ENCODE measurements around the gene RTN1.

Gene RTN1

GRCh38 chr14:59803052-59803540, 67.5 kb downstream of the RTN1 start:
- DNase-seq (ENCODE audit: low read depth), result no peak

- no peak for DNase-seq (ENCODE audit: low read depth)
These were observed 82.4 kb downstream of the RTN1 start for GRCh38 chr14:59788176-59788575.

- DNase-seq (ENCODE audit: low read depth), result no peak
These were observed 83.4 kb downstream of the RTN1 start for GRCh38 chr14:59787045-59787674.

DNA sequence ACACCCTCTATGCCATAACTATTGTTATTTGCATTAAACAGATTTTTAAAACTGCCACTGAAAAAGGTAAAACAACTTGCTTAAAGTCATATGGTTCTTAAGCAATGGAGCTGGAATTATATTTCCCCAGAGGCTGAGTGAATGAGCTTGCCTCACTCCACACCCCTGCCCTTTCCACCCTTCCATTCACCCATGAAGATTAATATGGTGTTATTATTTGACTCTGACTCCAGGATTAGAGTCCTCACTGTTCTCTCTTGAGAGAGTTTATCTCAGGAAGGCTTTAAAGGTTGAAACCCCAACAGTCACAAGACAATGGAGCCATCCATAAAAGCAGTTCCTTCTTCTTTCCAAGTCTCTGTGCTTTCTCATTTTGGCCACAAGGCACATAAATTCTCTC, 84.9 kb downstream of the RTN1 start:
- no peak for DNase-seq (ENCODE audit: low read depth)

DNA sequence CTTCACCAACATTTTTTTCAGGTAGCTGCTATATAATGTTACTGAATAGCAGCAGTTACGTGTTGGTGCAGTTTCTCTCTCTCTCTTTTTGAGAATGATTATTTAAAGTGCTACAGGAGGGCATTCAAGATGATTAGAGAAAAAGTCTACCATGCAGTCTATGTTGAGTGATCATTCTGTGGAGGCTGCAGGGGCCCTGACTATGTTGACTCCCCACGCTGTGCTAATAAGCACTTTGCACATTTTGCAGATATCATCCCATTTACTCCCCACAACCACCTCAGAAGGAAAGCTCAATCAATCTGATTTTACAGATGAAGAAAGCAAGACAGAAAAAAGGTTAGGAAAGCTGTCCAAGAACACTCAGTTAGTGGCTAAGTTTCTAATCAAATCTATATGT, 87.8 kb downstream of the RTN1 start:
- DNase-seq (ENCODE audit: low read depth), result no peak

- no peak for DNase-seq (ENCODE audit: low read depth)
These were observed 93.5 kb downstream of the RTN1 start for GRCh38 chr14:59777006-59777579.

DNA sequence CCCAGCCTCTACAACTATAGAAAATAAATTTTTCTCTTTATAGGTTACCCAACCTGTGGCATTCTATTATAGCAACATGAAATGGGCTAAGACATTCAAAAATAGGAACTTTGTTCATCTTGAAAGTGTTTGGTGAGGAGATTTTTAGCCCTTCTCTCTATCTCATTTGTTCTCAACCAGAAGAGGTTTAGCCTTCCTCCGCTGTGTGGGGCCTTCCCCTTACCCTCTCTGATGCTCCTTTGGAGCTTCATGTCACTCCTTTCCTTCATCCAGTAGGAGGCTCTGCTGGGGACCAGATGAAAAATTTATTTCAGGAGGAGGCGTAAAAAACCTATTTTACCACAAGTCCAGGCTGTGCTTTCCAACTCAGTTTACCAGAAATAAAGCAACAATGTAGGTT, 94.1 kb downstream of the RTN1 start:
- no peak for DNase-seq (ENCODE audit: low read depth)

DNA sequence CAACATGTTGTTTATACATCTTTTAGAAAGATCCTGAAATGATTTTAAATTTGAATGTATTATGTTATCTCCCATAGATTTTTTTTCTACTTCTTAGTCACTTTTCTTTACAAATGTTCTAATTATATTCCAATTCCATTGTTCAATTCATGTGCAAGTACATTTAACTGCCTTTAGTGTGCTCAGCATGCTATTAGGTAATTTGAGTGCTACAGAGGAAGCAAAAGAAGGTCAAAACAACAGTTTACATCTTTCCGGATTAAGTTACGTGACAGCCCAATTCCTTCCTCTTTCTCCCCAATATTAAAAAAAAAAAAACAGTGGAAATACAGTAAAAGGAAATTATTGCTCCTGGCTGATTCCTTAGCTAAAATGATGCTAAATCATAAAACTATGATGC, 98.3 kb downstream of the RTN1 start:
- DNase-seq (ENCODE audit: low read depth), result no peak

GRCh38 chr14:59771577-59771976, 99.0 kb downstream of the RTN1 start:
- DNase-seq (ENCODE audit: low read depth), result no peak

DNA sequence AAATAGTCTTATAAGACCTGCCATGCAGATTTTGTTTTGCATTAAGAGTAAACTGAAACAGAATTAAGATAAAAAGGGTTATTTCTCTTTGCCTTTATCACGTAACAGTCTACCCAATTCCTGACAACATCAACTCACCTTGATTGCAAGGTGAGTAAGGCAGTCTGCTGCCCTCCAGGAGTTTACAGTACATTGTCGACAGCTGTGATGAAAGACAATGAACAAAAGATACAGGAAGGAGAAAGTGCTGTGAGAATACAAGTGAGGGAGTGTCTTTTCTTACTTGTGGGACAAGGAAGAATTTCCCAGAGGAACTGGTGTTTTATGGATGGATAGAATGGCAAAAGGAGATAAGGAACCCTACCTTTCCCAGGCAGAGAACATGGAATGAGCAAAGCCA, 101.0 kb downstream of the RTN1 start:
- DNase-seq (ENCODE audit: low read depth), result no peak

- DNase-seq (ENCODE audit: low read depth), result no peak
These were observed 101.7 kb downstream of the RTN1 start for GRCh38 chr14:59768855-59769375.

DNA sequence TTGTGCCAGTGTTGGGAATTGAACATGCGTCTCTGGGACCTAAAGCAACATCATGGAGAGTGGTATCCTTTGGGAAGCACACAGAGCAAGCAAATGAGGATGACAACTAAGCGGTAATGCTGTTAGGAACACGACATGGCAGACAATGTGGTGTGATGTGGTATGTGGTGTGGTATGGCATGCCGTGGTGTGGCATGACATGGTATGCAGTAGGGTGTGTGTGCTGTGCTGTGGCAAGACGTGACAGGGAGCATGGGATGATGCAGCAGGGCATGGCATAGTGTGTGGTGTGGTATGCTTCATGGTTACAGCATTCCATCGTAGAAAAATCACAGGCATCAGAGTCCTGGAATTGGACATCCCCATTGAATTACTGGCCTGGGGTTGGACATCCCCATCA, 108.7 kb downstream of the RTN1 start:
- DNase-seq (ENCODE audit: low read depth), result no peak

- no peak for DNase-seq (ENCODE audit: low read depth)
These were observed 115.0 kb downstream of the RTN1 start for GRCh38 chr14:59755409-59756135.

DNA sequence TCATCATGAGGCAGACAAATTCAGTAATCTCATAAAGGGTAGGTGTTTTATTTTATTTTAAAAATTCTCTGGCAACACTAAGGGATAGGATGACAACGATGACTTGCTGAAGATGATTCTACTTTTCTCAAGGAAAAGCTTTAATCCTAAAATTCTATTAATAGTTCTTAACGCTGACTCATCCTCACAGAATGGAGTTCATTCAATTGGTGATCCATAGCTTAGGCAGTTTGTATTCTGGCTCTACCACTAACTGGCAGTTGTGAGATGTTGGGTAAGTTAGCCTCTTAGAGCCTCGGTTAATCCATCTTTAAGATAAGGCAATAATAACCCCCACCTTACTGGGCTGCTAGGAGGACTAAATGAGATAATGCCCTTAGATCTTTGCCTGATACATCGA, 116.3 kb downstream of the RTN1 start:
- DNase-seq (ENCODE audit: low read depth), result no peak

DNA sequence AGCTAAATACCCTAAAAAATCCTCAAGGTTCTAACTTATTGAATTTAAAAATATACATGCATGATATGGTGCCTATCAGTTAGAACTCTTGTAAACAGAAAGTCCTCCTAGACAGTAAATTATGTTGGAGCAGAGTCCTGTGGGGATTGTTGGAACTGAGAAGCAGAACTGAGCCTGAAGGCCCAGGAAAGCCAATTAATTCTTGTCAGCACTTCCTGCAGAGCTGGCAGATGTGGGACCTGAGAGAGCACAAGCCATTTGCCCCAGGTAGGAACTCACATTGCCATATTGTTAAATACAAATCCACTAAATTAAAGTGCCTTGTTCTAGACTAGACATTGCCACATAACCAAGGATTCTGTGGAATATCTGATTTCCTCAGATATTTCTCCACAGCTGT, 117.1 kb downstream of the RTN1 start:
- DNase-seq (ENCODE audit: low read depth), result no peak

GRCh38 chr14:59751578-59751977, 119.0 kb downstream of the RTN1 start:
- DNase-seq (ENCODE audit: low read depth), result no peak

- no peak for DNase-seq (ENCODE audit: low read depth)
These were observed 130.8 kb downstream of the RTN1 start for GRCh38 chr14:59739794-59740193.

DNA sequence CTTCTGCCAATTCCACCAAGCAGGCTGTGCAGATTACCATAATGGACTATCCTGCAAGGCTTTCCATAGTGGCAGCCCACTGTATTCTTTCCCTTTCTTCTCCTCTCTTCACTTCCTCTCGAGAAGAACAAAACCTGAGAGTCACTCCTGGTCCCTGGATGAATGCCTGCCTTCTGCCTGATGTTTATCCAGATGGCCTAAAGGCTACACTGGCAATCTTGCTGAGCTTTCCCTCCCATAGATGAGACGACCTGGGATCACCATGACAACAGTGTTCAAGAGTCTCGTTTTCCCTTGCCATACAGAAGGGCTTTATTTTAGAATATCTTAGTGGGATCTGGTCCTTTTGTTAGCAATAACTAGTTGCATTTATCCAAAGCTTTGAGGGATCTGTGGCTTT, 142.3 kb downstream of the RTN1 start:
- no peak for DNase-seq (ENCODE audit: low read depth)

DNA sequence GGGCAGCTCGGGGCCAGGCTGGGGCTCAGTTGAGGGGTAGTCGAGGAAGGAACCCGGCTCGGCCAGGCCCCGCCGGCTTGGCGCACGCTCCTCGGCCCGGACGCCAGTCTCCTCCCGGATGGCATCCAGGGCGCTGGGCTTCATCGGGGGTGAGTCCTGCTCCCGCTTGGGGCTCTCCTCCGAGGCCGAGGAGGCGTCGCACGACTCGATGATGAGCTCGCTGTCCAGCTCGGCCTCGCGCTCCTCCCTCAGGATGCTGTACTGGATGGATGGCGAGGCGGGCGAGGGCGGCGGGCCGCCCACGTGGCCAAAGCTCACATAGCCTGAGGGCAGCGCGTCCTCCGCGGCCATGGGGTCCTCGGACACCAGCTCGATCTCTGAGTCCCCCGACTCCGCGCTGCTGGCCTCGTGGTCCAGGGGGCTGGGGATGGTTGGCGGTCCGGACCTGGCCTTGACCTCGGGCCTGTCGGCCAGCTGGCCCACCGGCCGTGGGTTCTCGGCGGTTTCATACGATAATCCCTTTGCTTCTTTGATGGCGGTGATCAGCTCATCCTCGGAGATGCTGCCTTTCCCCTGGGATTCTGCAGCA, 143.4 kb downstream of the RTN1 start:
- DNase-seq (ENCODE audit: low read depth), result no peak

- no peak for DNase-seq (ENCODE audit: low read depth)
These were observed 159.5 kb downstream of the RTN1 start for GRCh38 chr14:59711080-59711479.

DNA sequence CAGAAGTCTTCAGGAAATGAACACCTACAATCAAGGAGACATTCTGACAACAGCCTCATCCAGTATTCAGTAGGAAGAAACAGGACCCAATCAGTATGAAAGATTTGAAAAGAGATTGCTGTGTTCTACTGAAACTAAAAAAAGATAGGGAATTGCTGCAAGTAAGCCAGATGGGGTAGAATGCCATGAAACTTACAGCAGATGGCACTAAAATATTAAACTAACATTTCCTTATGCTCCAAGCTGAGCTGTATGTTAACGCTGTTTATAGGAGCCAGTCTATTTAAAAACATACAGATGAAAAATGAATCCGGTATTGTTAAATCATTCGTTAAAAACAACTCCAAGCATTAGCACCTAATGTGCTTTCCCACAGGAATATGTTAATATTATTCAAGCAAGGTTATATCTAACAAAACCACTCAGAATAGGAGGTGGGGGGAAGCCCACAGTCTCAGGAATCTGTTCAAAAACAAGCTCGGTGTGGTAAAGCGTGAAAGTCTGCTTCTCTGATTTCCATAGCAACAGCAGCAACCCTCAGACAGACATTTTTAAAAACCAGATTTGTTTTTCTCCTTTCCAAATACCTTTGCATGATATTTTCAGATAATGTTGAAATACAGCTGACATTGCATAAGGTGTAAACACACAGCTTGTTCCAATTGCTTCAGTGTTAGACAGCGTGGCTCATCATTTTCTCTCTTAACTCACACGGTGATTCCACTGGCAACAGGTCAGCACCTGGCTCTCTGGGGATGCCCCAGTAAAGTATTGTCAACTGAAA, 162.6 kb downstream of the RTN1 start:
- DNase-seq (ENCODE audit: low read depth), result no peak

DNA sequence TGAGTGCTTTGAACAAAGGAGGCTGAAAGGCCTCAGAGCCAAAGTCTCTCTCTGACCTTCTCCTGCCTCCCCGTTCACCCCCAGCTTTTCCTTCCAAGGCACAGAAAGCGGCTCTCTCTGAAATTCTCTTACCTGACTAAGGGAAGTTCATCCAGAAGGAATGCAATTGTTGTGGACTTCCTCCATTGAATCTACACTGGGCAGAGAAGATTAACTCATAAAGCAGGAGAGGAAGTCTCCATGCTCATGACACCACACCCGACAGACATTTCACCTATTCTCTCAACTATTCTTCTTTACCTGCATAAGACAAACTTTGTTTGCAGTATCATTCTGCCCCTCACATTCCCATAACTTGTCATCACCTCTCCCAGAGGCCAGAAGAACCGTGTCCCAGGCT, 164.7 kb downstream of the RTN1 start:
- DNase-seq (ENCODE audit: low read depth), result no peak

All from stromal cell of bone marrow (primary cell).